IMR-90 (cell line): ENCODE data around the gene FBXL7. TPM values are rescaled to one million over a fixed set of nuclear protein-coding genes. Genes with fewer than 3 reads are reported as not detected.

Experiments used
- ATAC-seq: fragments of 200-7000 bp; cut with Tn5 transposase; 2 replicates; pipeline ENCODE4 v1.9.1; 2020; ENCODE audit warnings: low read depth, mild to moderate bottlenecking, moderate library complexity
- BruUV-seq: library from RNA; stranded (reverse); fragments of 400-500 nt; replicated peaks from 2 replicates; lab custom pipeline; 2021; lab: Mats Ljungman, UMichigan
- CTCF ChIA-PET: fragments of 300-600 bp; formaldehyde crosslinking; extraction: SDS; loops from one replicate; lab custom pipeline; 2021; ENCODE audit warnings: antibody characterized with exemption; lab: Yijun Ruan, JAX
- POLR2A ChIA-PET: fragments of 300-600 bp; sonication (Branson Sonifier 250); formaldehyde crosslinking; loops from one replicate; lab custom pipeline; 2022; ENCODE audit warnings: antibody characterized with exemption; ENCODE audit not compliant: unreplicated experiment; lab: Charles Lee
- DNase-seq: peaks from one replicate; pipeline ENCODE4 v3.0.0; 2013
- H2AFZ ChIP-seq: replicated peaks from 2 replicates; pipeline ENCODE3; 2013; ENCODE audit warnings: low read length, mild to moderate bottlenecking; ENCODE audit not compliant: poor library complexity
- H2AK5ac ChIP-seq: 2 replicates; pipeline ENCODE4 v1.6.1; 2013; ENCODE audit warnings: low read depth, low read length, inconsistent platforms
- H2AK9ac ChIP-seq: replicated peaks from 2 replicates; pipeline ENCODE3; 2013; ENCODE audit warnings: mild to moderate bottlenecking, low read depth, low read length, moderate library complexity; ENCODE audit not compliant: poor library complexity
- H2BK120ac ChIP-seq: 2 replicates; pipeline ENCODE4 v1.6.1; 2013; ENCODE audit warnings: low read depth, low read length, inconsistent platforms
- H2BK15ac ChIP-seq: 3 replicates; pipeline ENCODE4 v1.6.1; 2013; ENCODE audit warnings: low read depth, low read length, inconsistent platforms
- H2BK20ac ChIP-seq: 2 replicates; pipeline ENCODE4 v1.6.1; 2013; ENCODE audit warnings: low read depth, mild to moderate bottlenecking, inconsistent platforms, low read length, moderate library complexity
- H2BK5ac ChIP-seq: 2 replicates; pipeline ENCODE4 v1.6.1; 2013; ENCODE audit warnings: mild to moderate bottlenecking, low read depth, low read length, inconsistent platforms; ENCODE audit not compliant: poor library complexity, severe bottlenecking
- H3K14ac ChIP-seq: replicated peaks from 2 replicates; pipeline ENCODE4 v1.6.1; 2013; ENCODE audit warnings: low read depth, low read length, inconsistent platforms
- H3K18ac ChIP-seq: 2 replicates; pipeline ENCODE4 v1.6.1; 2013; ENCODE audit warnings: low read depth, low read length, control low read depth
- H3K23ac ChIP-seq: 2 replicates; pipeline ENCODE4 v1.6.1; 2013; ENCODE audit warnings: low read depth, low read length, inconsistent platforms
- H3K27ac ChIP-seq: 2 replicates; pipeline ENCODE4 v1.5.1; 2013; ENCODE audit warnings: mild to moderate bottlenecking, control low read depth, low read length; ENCODE audit not compliant: insufficient read depth
- H3K27me3 ChIP-seq: 2 replicates; pipeline ENCODE4 v1.6.1; 2013; ENCODE audit warnings: low read length; ENCODE audit not compliant: control insufficient read depth, insufficient read depth
- H3K36me3 ChIP-seq: 2 replicates; pipeline ENCODE4 v1.6.1; 2013; ENCODE audit warnings: low read length, mixed read lengths; ENCODE audit not compliant: control insufficient read depth, insufficient read depth
- H3K4ac ChIP-seq: 2 replicates; pipeline ENCODE4 v1.6.1; 2013; ENCODE audit warnings: low read depth, low read length, inconsistent platforms
- H3K4me1 ChIP-seq: 2 replicates; pipeline ENCODE4 v1.6.1; 2013; ENCODE audit warnings: low read length, mixed read lengths; ENCODE audit not compliant: control insufficient read depth, insufficient read depth
- H3K4me2 ChIP-seq: 2 replicates; pipeline ENCODE4 v1.6.1; 2013; ENCODE audit warnings: low read depth, mild to moderate bottlenecking, control low read depth, low read length, moderate library complexity
- H3K4me3 ChIP-seq: 2 replicates; pipeline ENCODE4 v1.5.1; 2013; ENCODE audit warnings: low read depth, mild to moderate bottlenecking, control low read depth, low read length, moderate library complexity; ENCODE audit not compliant: insufficient read depth
- H3K56ac ChIP-seq: 2 replicates; pipeline ENCODE4 v1.6.1; 2013; ENCODE audit warnings: low read length, inconsistent platforms; ENCODE audit not compliant: insufficient read depth; ENCODE audit errors: extremely low read depth
- H3K79me1 ChIP-seq, 2 experiments: 2 replicates each; pipeline ENCODE4 v1.6.1; 2013; ENCODE audit warnings: low read length in 2 of 2, inconsistent platforms in 1 of 2, low read depth in 1 of 2
- H3K9ac ChIP-seq: 2 replicates; pipeline ENCODE4 v1.6.1; 2013; ENCODE audit warnings: low read depth, low read length, control low read depth
- H3K9me1 ChIP-seq: 2 replicates; pipeline ENCODE4 v1.6.1; 2013; ENCODE audit warnings: low read length, inconsistent platforms; ENCODE audit not compliant: insufficient read depth
- H3K9me3 ChIP-seq: 2 replicates; pipeline ENCODE4 v1.6.1; 2013; ENCODE audit warnings: low read length; ENCODE audit not compliant: control insufficient read depth, insufficient read depth
- H4K20me1 ChIP-seq: 2 replicates; pipeline ENCODE4 v1.6.1; 2013; ENCODE audit warnings: low read length, inconsistent platforms; ENCODE audit not compliant: insufficient read depth
- H4K5ac ChIP-seq: 2 replicates; pipeline ENCODE4 v1.6.1; 2013; ENCODE audit warnings: mild to moderate bottlenecking, low read depth, low read length, control low read depth
- H4K8ac ChIP-seq, 2 experiments: 2 replicates each; pipeline ENCODE4 v1.6.1; 2013; ENCODE audit warnings: low read depth in 2 of 2, low read length in 2 of 2, control low read depth in 1 of 2, inconsistent platforms in 1 of 2
- H4K91ac ChIP-seq: 2 replicates; pipeline ENCODE4 v1.6.1; 2013; ENCODE audit warnings: low read depth, low read length, inconsistent platforms; ENCODE audit not compliant: insufficient read depth
- BHLHE40 ChIP-seq: fragments of 150-350 bp; IDR thresholded peaks from 2 replicates; pipeline ENCODE4 v1.6.1; 2016; ENCODE audit warnings: mild to moderate bottlenecking, low read depth, low read length
- CEBPB ChIP-seq: IDR thresholded peaks from 2 replicates; pipeline ENCODE4 v1.6.1; 2012; ENCODE audit warnings: low read depth, low read length, improper control_type of control experiment
- CHD1 ChIP-seq: IDR thresholded peaks from 2 replicates; pipeline ENCODE4 v1.6.1; 2012; ENCODE audit warnings: low read depth, low read length, improper control_type of control experiment
- FOS ChIP-seq: fragments of 150-350 bp; IDR thresholded peaks from 2 replicates; pipeline ENCODE4 v1.6.1; 2016; ENCODE audit warnings: low read depth, low read length
- MAFK ChIP-seq: IDR thresholded peaks from 2 replicates; pipeline ENCODE4 v1.6.1; 2012; ENCODE audit warnings: low read depth, low read length, improper control_type of control experiment
- MAZ ChIP-seq: IDR thresholded peaks from 2 replicates; pipeline ENCODE4 v1.6.1; 2012; ENCODE audit warnings: low read depth, mild to moderate bottlenecking, low read length, improper control_type of control experiment, moderate library complexity, borderline replicate concordance
- MXI1 ChIP-seq: IDR thresholded peaks from 2 replicates; pipeline ENCODE4 v1.6.1; 2012; ENCODE audit warnings: low read depth, mild to moderate bottlenecking, low read length, moderate library complexity, borderline replicate concordance
- NFE2L2 ChIP-seq: fragments of 150-350 bp; IDR thresholded peaks from 2 replicates; pipeline ENCODE4 v1.6.1; 2016; ENCODE audit warnings: low read depth, mild to moderate bottlenecking, low read length
- POLR2A ChIP-seq: IDR thresholded peaks from 2 replicates; pipeline ENCODE4 v1.6.1; 2012; ENCODE audit warnings: mild to moderate bottlenecking, low read depth, low read length
- RAD21 ChIP-seq: IDR thresholded peaks from 2 replicates; pipeline ENCODE4 v1.6.1; 2012; ENCODE audit warnings: low read length, improper control_type of control experiment
- RCOR1 ChIP-seq: IDR thresholded peaks from 2 replicates; pipeline ENCODE4 v1.6.1; 2012; ENCODE audit warnings: mild to moderate bottlenecking, low read length, improper control_type of control experiment; ENCODE audit not compliant: insufficient replicate concordance
- RFX5 ChIP-seq: IDR thresholded peaks from 2 replicates; pipeline ENCODE4 v1.8.0; 2012; ENCODE audit warnings: low read depth, mild to moderate bottlenecking, low read length, moderate library complexity
- SMC3 ChIP-seq: fragments of 150-350 bp; IDR thresholded peaks from 2 replicates; pipeline ENCODE4 v1.6.1; 2016; ENCODE audit warnings: low read depth, mild to moderate bottlenecking, antibody characterized with exemption, low read length, moderate library complexity
- WGBS, 2 experiments: methylation state at CpG; one replicate each; pipeline versions ENCODE4 v1.1.5 to v1.1.7; 2013; ENCODE audit warnings: missing lambda C conversion rate in 2 of 2; ENCODE audit not compliant: insufficient read length in 1 of 2; ENCODE audit errors: extremely low coverage in 2 of 2; 5-methylcytosine and 5-hydroxymethylcytosine counted together
- dilution Hi-C: fragments of 300-500 bp; cut with HindIII; formaldehyde crosslinking; loops from one replicate; pipeline ENCODE4 v1.14.3; 2018; ENCODE audit warnings: low sequenced_read_pairs; ENCODE audit not compliant: unreplicated experiment
- in situ Hi-C: fragments of 300-500 bp; cut with MboI; formaldehyde crosslinking; loops from 3 replicates; pipeline ENCODE4 v1.14.3; 2019; ENCODE audit warnings: low sequenced_read_pairs, inconsistent platforms, mixed read lengths
- intact Hi-C: fragments of 100-400 bp; cut with micrococcal nuclease; formaldehyde crosslinking; loops from 2 replicates; pipeline ENCODE4 v1.10.0; 2022
- polyA plus RNA-seq, 3 experiments: library from polyadenylated mRNA; depleted of rRNA; stranded (reverse); fragments of >200 nt; gene quantifications; 2 replicates each; pipeline ENCODE4 v1.2.3, GENCODE V29; 2012; ENCODE audit warnings: low replicate concordance in 1 of 3
- total RNA-seq: library from RNA; depleted of rRNA; stranded (reverse); fragments of >200 nt; gene quantifications from 2 replicates; pipeline ENCODE4 v1.2.3, GENCODE V29; 2012
- TF ChIP-seq, protein P1 (sequence below): fragments of 150-350 bp; IDR thresholded peaks from 2 replicates; pipeline ENCODE4 v1.6.1; 2016; ENCODE audit warnings: low read depth, mild to moderate bottlenecking, low read length, moderate library complexity, borderline replicate concordance
- TF ChIP-seq, protein P2 (sequence below): conservative IDR thresholded peaks from 2 replicates; pipeline ENCODE4 v1.5.1; 2012; ENCODE audit warnings: mild to moderate bottlenecking, low read depth, low read length, improper control_type of control experiment
- TF ChIP-seq, protein P3 (sequence below): fragments of 150-350 bp; IDR thresholded peaks from 2 replicates; pipeline ENCODE4 v1.6.1; 2017; ENCODE audit warnings: mild to moderate bottlenecking, antibody characterized with exemption, low read length, low read depth

Gene FBXL7
- total and polyA plus RNA-seq, 2 of the 4 experiments (the other 2 are of a cell fraction), result 4.1 to 10.2 TPM

DNA sequence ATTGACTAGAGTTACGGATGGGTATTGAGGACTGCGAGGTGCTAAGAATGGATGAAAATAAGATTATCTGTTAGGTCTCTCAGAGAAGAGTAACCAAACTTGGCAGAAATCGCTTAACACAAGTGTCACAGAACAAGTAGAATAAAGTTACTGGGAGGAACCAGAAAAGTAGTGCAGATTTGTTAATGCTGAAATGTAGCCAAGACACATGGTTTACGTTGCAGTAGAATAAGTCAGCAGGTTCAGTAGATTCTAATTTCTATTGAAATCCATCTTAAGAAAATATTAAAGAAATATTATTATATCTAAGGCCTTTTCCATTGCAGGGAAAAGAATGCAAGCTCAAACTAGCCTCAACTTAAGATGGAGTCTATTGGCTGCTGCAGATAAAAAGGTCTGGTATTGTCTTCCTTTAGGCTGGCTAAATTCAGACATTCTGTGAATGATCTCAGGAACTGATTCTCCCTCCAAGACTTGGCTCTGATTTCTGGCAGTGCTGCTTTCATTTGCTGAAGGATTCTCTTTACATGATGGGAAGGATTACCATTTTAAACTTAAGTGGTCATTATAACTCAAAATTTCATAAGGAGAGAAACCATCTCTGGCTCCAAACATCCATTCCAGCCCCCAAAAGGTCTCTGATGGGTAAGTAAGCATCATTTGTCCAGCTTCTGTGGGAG lies 364.7 kb downstream of the FBXL7 start:
- no peak overlapping the region for H3K23ac ChIP-seq
- H3K4me3 ChIP-seq, result no peak overlapping the region
- no peak overlapping the region for H2AK5ac ChIP-seq
- peaks cover 0 to 3% of the 10 kb centered on the region in 2 experiments; a peak in 2 of 4 replicates for H3K79me1 ChIP-seq
- no peaks in the 10 kb centered on the region for H3K9me3 ChIP-seq
- in situ Hi-C loops (no loop called here), intact Hi-C loops (no loop called here), dilution Hi-C loops (no loop called here)
- H4K20me1 ChIP-seq, result no peaks in the 10 kb centered on the region
- no peak for ATAC-seq
- ChIA-PET POLR2A (no interaction called here), CTCF (interaction anchor here (0.6 kb wide), 1 partner anchor 197 kb away, joined by 4 read pairs; no protein-coding TSS in a partner anchor)
- H4K5ac ChIP-seq, result no peak overlapping the region
- no peak overlapping the region for H4K8ac ChIP-seq
- H3K4ac ChIP-seq, result no peak overlapping the region
- no peak overlapping the region for H2BK15ac ChIP-seq
- H2BK120ac ChIP-seq, result no peak overlapping the region
- BruUV-seq, result no TSS peak
- H4K91ac ChIP-seq, result no peak overlapping the region
- H3K9me1 ChIP-seq, result no peaks in the 10 kb centered on the region
- no peaks in the 10 kb centered on the region for H3K36me3 ChIP-seq
- no peak overlapping the region for H3K14ac ChIP-seq
- WGBS, 2 experiments, result 90% methylated on average over 2 of the region's 4 CpGs; no CpG with 5 or more reads in 1 of the 2 experiments
- no peak overlapping the region for H2BK5ac ChIP-seq
- no peak overlapping the region for H3K4me2 ChIP-seq
- DNase-seq, result no peak
- H3K18ac ChIP-seq, result no peak overlapping the region
- TF ChIP-seq, protein P1, sequence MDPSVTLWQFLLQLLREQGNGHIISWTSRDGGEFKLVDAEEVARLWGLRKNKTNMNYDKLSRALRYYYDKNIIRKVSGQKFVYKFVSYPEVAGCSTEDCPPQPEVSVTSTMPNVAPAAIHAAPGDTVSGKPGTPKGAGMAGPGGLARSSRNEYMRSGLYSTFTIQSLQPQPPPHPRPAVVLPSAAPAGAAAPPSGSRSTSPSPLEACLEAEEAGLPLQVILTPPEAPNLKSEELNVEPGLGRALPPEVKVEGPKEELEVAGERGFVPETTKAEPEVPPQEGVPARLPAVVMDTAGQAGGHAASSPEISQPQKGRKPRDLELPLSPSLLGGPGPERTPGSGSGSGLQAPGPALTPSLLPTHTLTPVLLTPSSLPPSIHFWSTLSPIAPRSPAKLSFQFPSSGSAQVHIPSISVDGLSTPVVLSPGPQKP, result no peak
- no peak for TF ChIP-seq RAD21
- no peak for TF ChIP-seq MXI1
- TF ChIP-seq RFX5, result no peak
- TF ChIP-seq, protein P2, sequence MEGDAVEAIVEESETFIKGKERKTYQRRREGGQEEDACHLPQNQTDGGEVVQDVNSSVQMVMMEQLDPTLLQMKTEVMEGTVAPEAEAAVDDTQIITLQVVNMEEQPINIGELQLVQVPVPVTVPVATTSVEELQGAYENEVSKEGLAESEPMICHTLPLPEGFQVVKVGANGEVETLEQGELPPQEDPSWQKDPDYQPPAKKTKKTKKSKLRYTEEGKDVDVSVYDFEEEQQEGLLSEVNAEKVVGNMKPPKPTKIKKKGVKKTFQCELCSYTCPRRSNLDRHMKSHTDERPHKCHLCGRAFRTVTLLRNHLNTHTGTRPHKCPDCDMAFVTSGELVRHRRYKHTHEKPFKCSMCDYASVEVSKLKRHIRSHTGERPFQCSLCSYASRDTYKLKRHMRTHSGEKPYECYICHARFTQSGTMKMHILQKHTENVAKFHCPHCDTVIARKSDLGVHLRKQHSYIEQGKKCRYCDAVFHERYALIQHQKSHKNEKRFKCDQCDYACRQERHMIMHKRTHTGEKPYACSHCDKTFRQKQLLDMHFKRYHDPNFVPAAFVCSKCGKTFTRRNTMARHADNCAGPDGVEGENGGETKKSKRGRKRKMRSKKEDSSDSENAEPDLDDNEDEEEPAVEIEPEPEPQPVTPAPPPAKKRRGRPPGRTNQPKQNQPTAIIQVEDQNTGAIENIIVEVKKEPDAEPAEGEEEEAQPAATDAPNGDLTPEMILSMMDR, result no peak
- TF ChIP-seq CEBPB, result no peak
- no peak for TF ChIP-seq CHD1
- no peak for TF ChIP-seq MAFK
- TF ChIP-seq NFE2L2, result no peak
- TF ChIP-seq RCOR1, result no peak
- TF ChIP-seq BHLHE40, result no peak
- TF ChIP-seq, protein P3, sequence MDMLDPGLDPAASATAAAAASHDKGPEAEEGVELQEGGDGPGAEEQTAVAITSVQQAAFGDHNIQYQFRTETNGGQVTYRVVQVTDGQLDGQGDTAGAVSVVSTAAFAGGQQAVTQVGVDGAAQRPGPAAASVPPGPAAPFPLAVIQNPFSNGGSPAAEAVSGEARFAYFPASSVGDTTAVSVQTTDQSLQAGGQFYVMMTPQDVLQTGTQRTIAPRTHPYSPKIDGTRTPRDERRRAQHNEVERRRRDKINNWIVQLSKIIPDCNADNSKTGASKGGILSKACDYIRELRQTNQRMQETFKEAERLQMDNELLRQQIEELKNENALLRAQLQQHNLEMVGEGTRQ, result no peak
- no peak for TF ChIP-seq MAZ
- no peak for TF ChIP-seq SMC3
- no peak for TF ChIP-seq FOS
- no peak for TF ChIP-seq POLR2A
- no peak overlapping the region for H3K9ac ChIP-seq
- H2AFZ ChIP-seq, result no peak overlapping the region
- no peak overlapping the region for H2AK9ac ChIP-seq
- no peaks in the 10 kb centered on the region for H3K27me3 ChIP-seq
- no peak overlapping the region for H2BK20ac ChIP-seq
- H3K56ac ChIP-seq, result no peak overlapping the region
- no peak overlapping the region for H3K27ac ChIP-seq
- no peaks in the 10 kb centered on the region for H3K4me1 ChIP-seq
